NOMO-1 (cell line): ENCODE results near the gene TEX261.

Source experiments
- DNase-seq, 2 experiments: peaks; one replicate each; lab custom pipeline; 2025; ENCODE audit not compliant: unreplicated experiment in 2 of 2; lab: John Stamatoyannopoulos, UW

Gene TEX261

GRCh38 chr2:70937866-70938585 lies 56.6 kb downstream of the TEX261 start:
- no peak for DNase-seq

GRCh38 chr2:70936979-70937811 lies 57.5 kb downstream of the TEX261 start:
- no peak for DNase-seq

GRCh38 chr2:70936165-70936978 lies 58.3 kb downstream of the TEX261 start:
- no peak for DNase-seq
